Panc1 (cell line): Measurements from ENCODE around the gene CHST12. TPM values are rescaled to one million over a fixed set of nuclear protein-coding genes. Genes with fewer than 3 reads are reported as not detected.

Experiments
- ATAC-seq: fragments of 200-7000 bp; cut with Tn5 transposase; 2 replicates; pipeline ENCODE4 v1.9.1; 2020; ENCODE audit warnings: mild to moderate bottlenecking, moderate library complexity
- BruUV-seq: library from RNA; stranded (reverse); fragments of 400-500 nt; replicated peaks from 2 replicates; lab custom pipeline; 2021; lab: Mats Ljungman, UMichigan
- CTCF ChIA-PET: fragments of 300-600 bp; sonication (Branson Sonifier 250); formaldehyde crosslinking; loops from one replicate; lab custom pipeline; 2022; ENCODE audit warnings: antibody characterized with exemption; lab: Charles Lee
- POLR2A ChIA-PET: fragments of 300-600 bp; sonication (Branson Sonifier 250); formaldehyde crosslinking; loops from one replicate; lab custom pipeline; 2022; ENCODE audit warnings: antibody characterized with exemption; lab: Charles Lee
- DNase-seq: peaks from one replicate; pipeline ENCODE4 v3.0.0-alpha.2; 2010; ENCODE audit warnings: low read depth, low spot score
- H3K27ac ChIP-seq: 2 replicates; pipeline ENCODE4 v1.5.1; 2011; ENCODE audit warnings: mild to moderate bottlenecking, low read length, inconsistent platforms
- H3K27me3 ChIP-seq: fragments of 200-500 bp; sonication (Bioruptor generic); 2 replicates; pipeline ENCODE4 v1.6.0; 2014; ENCODE audit warnings: low read length, inconsistent platforms; ENCODE audit not compliant: control insufficient read depth, insufficient read depth
- H3K36me3 ChIP-seq: fragments of 200-500 bp; sonication (Bioruptor generic); 2 replicates; pipeline ENCODE4 v1.5.1; 2014; ENCODE audit warnings: inconsistent platforms, mild to moderate bottlenecking, low read length, moderate library complexity; ENCODE audit not compliant: control insufficient read depth, insufficient read depth
- H3K4me1 ChIP-seq: 2 replicates; pipeline ENCODE4 v1.5.1; 2011; ENCODE audit warnings: inconsistent platforms, mild to moderate bottlenecking, low read length, moderate library complexity; ENCODE audit not compliant: control insufficient read depth, insufficient read depth
- H3K4me3 ChIP-seq, 2 experiments: 2 replicates each; pipeline ENCODE4 v1.5.1; 2011 to 2012; ENCODE audit warnings: low read depth in 2 of 2, low read length in 2 of 2, mild to moderate bottlenecking in 2 of 2, inconsistent platforms in 1 of 2, moderate library complexity in 1 of 2
- H3K9me3 ChIP-seq: fragments of 200-500 bp; sonication (Bioruptor generic); 2 replicates; pipeline ENCODE4 v1.5.1; 2014; ENCODE audit warnings: low read depth, mild to moderate bottlenecking, inconsistent platforms, low read length, moderate library complexity; ENCODE audit not compliant: control insufficient read depth, insufficient read depth
- POLR2AphosphoS5 ChIP-seq: IDR thresholded peaks from 2 replicates; pipeline ENCODE4 v1.6.1; 2012; ENCODE audit warnings: mild to moderate bottlenecking, low read depth, low read length, moderate library complexity
- SIN3A ChIP-seq: IDR thresholded peaks from 2 replicates; pipeline ENCODE4 v1.6.1; 2012; ENCODE audit warnings: low read depth, mild to moderate bottlenecking, low read length, moderate library complexity, borderline replicate concordance; ENCODE audit not compliant: insufficient read depth
- TCF7L2 ChIP-seq: IDR thresholded peaks from 2 replicates; pipeline ENCODE4 v1.6.1; 2011; ENCODE audit warnings: mild to moderate bottlenecking, low read depth, low read length, inconsistent platforms
- in situ Hi-C: cut with HindIII; loops from 2 replicates; pipeline ENCODE4 v1.10.0; 2016; ENCODE audit warnings: low sequenced_read_pairs, low pct_unique_long_range_greater_than_20kb
- intact Hi-C: fragments of 100-400 bp; cut with micrococcal nuclease; formaldehyde crosslinking; loops from one replicate; pipeline ENCODE4 v1.10.0; 2022; ENCODE audit not compliant: unreplicated experiment
- total RNA-seq: library from RNA; stranded (reverse); gene quantifications from one replicate; pipeline ENCODE4 v1.2.1, GENCODE V29; 2021; ENCODE audit not compliant: unreplicated experiment
- TF ChIP-seq, protein P1 (sequence below), 2 experiments: IDR thresholded peaks; 2 replicates each; pipeline ENCODE4 v1.6.1; 2011 to 2012; ENCODE audit warnings: low read depth in 2 of 2, control low read depth in 1 of 2, low read length in 1 of 2, mild to moderate bottlenecking in 1 of 2, moderate library complexity in 1 of 2; ENCODE audit not compliant: insufficient read depth in 1 of 2
- TF ChIP-seq, protein P2 (sequence below): fragments of 450-650 bp; IDR thresholded peaks from 2 replicates; pipeline ENCODE4 v1.5.1; 2017; ENCODE audit warnings: mild to moderate bottlenecking

CHST12 gene
- total RNA-seq, 1 experiment from 2014 or later, result 48.3 TPM

DNA sequence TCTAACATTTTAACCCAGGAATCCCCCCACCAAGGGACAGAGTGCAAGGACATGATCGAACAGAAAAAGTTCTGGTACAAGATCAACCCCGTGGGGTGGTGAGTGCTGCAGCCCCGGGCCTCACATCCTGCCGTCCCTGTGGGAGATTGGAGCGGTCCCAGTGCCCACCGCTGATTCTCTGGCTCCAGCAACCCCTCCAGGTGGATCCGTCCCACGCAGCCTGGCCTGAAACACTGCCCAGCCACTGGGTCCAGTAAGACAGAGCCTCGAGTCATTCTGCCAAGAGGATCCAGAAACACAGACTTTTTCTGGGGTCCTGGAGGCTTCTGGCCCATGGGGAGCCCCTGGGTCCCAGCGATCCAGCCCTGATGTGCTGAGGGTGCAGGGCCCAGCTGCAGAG lies 43.3 kb downstream of the CHST12 start:
- CTCF ChIA-PET, result interaction anchor here (0.6 kb wide), 1 partner anchor 15 kb away, joined by 4 read pairs; no protein-coding TSS in a partner anchor
- in situ Hi-C loops, result no loop called here
- DNase-seq (no peak), ATAC-seq (no peak)
- intact Hi-C loops, result no loop called here
- H3K4me3 ChIP-seq, result no peak overlapping the region
- no peak for TF ChIP-seq TCF7L2
- TF ChIP-seq SIN3A, result no peak
- no peak for TF ChIP-seq POLR2AphosphoS5
- TF ChIP-seq, protein P1, sequence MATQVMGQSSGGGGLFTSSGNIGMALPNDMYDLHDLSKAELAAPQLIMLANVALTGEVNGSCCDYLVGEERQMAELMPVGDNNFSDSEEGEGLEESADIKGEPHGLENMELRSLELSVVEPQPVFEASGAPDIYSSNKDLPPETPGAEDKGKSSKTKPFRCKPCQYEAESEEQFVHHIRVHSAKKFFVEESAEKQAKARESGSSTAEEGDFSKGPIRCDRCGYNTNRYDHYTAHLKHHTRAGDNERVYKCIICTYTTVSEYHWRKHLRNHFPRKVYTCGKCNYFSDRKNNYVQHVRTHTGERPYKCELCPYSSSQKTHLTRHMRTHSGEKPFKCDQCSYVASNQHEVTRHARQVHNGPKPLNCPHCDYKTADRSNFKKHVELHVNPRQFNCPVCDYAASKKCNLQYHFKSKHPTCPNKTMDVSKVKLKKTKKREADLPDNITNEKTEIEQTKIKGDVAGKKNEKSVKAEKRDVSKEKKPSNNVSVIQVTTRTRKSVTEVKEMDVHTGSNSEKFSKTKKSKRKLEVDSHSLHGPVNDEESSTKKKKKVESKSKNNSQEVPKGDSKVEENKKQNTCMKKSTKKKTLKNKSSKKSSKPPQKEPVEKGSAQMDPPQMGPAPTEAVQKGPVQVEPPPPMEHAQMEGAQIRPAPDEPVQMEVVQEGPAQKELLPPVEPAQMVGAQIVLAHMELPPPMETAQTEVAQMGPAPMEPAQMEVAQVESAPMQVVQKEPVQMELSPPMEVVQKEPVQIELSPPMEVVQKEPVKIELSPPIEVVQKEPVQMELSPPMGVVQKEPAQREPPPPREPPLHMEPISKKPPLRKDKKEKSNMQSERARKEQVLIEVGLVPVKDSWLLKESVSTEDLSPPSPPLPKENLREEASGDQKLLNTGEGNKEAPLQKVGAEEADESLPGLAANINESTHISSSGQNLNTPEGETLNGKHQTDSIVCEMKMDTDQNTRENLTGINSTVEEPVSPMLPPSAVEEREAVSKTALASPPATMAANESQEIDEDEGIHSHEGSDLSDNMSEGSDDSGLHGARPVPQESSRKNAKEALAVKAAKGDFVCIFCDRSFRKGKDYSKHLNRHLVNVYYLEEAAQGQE (IDR thresholded peaks at IDR 0.05; ENCODE audit: insufficient read depth in 1 of 2, low read depth in 2 of 2, low read length in 1 of 2), result no peak
- TF ChIP-seq, protein P2, sequence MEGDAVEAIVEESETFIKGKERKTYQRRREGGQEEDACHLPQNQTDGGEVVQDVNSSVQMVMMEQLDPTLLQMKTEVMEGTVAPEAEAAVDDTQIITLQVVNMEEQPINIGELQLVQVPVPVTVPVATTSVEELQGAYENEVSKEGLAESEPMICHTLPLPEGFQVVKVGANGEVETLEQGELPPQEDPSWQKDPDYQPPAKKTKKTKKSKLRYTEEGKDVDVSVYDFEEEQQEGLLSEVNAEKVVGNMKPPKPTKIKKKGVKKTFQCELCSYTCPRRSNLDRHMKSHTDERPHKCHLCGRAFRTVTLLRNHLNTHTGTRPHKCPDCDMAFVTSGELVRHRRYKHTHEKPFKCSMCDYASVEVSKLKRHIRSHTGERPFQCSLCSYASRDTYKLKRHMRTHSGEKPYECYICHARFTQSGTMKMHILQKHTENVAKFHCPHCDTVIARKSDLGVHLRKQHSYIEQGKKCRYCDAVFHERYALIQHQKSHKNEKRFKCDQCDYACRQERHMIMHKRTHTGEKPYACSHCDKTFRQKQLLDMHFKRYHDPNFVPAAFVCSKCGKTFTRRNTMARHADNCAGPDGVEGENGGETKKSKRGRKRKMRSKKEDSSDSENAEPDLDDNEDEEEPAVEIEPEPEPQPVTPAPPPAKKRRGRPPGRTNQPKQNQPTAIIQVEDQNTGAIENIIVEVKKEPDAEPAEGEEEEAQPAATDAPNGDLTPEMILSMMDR, result no peak
- POLR2A ChIA-PET, result no interaction called here
- no TSS peak for BruUV-seq
- H3K9me3 ChIP-seq, result no peaks in the 10 kb centered on the region
- no peaks in the 10 kb centered on the region for H3K36me3 ChIP-seq
- H3K4me1 ChIP-seq, result peaks cover 17% of the 10 kb centered on the region
- H3K27ac ChIP-seq, result no peak overlapping the region
- H3K27me3 ChIP-seq, result no peaks in the 10 kb centered on the region

DNA sequence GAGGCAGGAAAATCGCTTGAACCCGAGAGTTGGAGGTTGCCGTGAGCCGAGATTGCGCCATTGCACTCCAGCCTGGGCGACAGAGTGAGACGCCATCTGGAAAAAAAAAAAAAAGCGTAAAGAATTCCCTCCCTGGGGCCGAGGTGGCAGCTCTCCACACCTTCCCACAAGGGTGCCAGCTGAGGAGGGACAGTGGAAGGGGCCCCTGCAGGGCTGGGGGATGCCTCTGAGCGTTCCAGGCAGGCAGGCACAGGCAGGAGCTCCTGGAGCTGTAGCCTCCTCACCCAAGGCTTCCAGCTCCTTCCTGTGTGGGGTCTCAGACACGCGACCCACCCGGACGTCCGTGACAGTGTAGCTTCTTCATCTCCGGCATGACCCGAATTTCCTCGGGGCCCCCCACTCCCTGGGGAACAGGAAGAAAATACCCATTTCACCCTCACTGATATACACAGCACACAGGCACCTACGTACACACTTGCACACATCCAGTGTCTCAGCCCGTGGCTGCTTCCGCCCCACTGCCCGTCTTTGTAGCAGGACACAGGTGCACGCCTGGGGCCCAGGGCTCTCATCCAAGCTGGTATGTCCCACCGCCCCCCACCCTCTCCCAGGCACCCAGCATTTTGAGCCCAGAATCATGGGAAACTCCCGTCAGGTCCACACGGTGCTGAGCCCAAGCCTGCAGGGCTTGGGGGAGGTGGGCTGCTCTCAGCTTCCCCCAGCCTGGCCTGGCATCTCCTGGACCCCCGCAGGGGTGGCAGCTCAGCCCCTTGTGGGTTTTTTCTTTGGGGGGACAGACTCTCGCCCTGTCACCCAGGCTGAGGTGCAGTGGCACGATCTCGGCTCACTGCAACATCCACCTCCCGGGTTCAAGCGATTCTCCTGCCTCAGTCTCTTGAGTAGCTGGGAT lies 47.0 kb downstream of the CHST12 start:
- TF ChIP-seq SIN3A, result no peak
- TF ChIP-seq, protein P2, result no peak
- TF ChIP-seq TCF7L2, result no peak
- TF ChIP-seq, protein P1 (IDR thresholded peaks at IDR 0.05; ENCODE audit: insufficient read depth in 1 of 2, low read depth in 2 of 2, low read length in 1 of 2), result no peak
- no peak for TF ChIP-seq POLR2AphosphoS5
- Histone ChIP-seq H3K4me1 (peaks cover 18% of the 10 kb centered on the region), H3K27me3 (no peaks in the 10 kb centered on the region), H3K9me3 (no peaks in the 10 kb centered on the region), H3K27ac (no peak overlapping the region), H3K36me3 (no peaks in the 10 kb centered on the region), H3K4me3 (no peak overlapping the region)
- POLR2A ChIA-PET, result interaction anchor here (0.5 kb wide), 1 partner anchor 16 kb away, joined by 4 read pairs; no protein-coding TSS in a partner anchor
- DNase-seq (no peak), ATAC-seq (no peak)
- in situ Hi-C loops, result no loop called here
- intact Hi-C loops, result loop anchor here (10.0 kb wide), 1 partner anchor 234 kb away; the partner anchor contains the start of gene AMZ1
- BruUV-seq, result no TSS peak
- CTCF ChIA-PET, result interaction anchor here (0.5 to 3.8 kb wide), 13 partner anchors 15 to 1420 kb away, joined by 3 to 52 read pairs (median 5); no protein-coding TSS in a partner anchor
